Epithelial cell of esophagus (primary cell): Measurements from ENCODE around the gene PUM1.

Experiments
- DNase-seq: peaks from one replicate; pipeline ENCODE4 v3.0.0; 2010; ENCODE audit warnings: low read depth
- H3K4me3 ChIP-seq: 2 replicates; pipeline ENCODE4 v1.5.1; 2011; ENCODE audit warnings: mild to moderate bottlenecking, low read length, control low read depth
- TF ChIP-seq, protein P1 (sequence below): IDR thresholded peaks from 2 replicates; pipeline ENCODE4 v1.5.1; 2011; ENCODE audit warnings: low read depth, mild to moderate bottlenecking, low read length, control low read depth, inconsistent platforms; ENCODE audit not compliant: insufficient read depth; ENCODE audit errors: missing control alignments

Gene PUM1

DNA sequence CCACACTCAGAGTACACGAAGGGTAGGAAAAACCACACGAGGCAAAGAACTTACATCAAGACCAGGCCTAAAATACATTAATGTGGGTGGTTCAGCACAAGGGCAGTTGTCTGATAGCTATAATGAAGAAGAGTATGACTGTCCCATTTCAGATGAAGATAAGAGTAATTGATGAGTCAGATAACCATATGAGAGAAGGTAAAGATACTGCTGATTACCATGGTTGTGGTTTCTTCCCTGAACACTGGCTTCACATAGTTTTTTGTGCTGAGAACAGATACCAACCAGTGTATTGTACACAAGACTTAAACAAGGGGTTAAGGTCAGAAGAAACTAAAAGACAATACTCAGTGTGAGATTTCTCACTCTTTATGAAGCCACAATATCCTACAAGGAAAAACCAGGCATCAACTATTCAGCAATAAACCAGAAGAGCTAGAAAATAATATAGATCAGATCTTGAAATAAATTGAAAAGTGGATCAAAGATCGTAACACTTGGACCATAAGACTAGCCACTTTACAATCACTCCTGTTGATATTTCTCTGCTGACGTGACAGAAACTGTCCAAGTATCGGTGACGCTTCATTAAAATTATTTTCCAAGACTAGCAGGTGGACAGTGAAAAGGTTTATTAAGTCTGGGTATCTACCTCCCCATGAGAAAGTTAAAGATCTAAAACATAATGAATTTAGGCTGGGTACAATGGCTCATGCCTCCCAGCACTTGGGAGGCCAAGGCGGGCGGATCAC, 28.6 kb downstream of the PUM1 start:
- DNase-seq, result no peak
- no peak overlapping the region for H3K4me3 ChIP-seq
- TF ChIP-seq, protein P1, sequence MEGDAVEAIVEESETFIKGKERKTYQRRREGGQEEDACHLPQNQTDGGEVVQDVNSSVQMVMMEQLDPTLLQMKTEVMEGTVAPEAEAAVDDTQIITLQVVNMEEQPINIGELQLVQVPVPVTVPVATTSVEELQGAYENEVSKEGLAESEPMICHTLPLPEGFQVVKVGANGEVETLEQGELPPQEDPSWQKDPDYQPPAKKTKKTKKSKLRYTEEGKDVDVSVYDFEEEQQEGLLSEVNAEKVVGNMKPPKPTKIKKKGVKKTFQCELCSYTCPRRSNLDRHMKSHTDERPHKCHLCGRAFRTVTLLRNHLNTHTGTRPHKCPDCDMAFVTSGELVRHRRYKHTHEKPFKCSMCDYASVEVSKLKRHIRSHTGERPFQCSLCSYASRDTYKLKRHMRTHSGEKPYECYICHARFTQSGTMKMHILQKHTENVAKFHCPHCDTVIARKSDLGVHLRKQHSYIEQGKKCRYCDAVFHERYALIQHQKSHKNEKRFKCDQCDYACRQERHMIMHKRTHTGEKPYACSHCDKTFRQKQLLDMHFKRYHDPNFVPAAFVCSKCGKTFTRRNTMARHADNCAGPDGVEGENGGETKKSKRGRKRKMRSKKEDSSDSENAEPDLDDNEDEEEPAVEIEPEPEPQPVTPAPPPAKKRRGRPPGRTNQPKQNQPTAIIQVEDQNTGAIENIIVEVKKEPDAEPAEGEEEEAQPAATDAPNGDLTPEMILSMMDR, result no peak

DNA sequence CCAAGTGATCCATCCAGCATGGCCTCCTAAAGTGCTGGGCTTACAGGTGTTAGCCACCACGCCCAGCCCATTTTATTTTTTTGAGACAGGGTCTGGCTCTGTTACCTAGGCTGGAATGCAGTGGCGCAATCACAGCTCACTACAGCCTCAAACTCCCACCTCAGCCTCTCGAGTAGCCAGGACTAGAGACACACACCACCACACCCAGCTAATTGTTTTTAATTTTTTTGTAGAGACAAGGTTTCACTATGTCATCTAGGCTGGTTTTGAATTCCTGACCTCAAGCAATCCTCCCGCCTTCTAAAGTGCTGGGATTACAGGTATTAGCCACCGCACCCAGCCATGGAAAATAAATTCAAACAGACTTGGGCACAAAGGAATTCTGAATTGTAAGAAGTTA, 31.9 kb downstream of the PUM1 start:
- TF ChIP-seq, protein P1, result no peak
- no peak overlapping the region for H3K4me3 ChIP-seq
- DNase-seq, result peak; percentile 50

- DNase-seq, result no peak
- no peak overlapping the region for H3K4me3 ChIP-seq
- TF ChIP-seq, protein P1, result no peak
Measured at GRCh38 chr1:31032266-31032665, 33.3 kb downstream of the PUM1 start.

DNA sequence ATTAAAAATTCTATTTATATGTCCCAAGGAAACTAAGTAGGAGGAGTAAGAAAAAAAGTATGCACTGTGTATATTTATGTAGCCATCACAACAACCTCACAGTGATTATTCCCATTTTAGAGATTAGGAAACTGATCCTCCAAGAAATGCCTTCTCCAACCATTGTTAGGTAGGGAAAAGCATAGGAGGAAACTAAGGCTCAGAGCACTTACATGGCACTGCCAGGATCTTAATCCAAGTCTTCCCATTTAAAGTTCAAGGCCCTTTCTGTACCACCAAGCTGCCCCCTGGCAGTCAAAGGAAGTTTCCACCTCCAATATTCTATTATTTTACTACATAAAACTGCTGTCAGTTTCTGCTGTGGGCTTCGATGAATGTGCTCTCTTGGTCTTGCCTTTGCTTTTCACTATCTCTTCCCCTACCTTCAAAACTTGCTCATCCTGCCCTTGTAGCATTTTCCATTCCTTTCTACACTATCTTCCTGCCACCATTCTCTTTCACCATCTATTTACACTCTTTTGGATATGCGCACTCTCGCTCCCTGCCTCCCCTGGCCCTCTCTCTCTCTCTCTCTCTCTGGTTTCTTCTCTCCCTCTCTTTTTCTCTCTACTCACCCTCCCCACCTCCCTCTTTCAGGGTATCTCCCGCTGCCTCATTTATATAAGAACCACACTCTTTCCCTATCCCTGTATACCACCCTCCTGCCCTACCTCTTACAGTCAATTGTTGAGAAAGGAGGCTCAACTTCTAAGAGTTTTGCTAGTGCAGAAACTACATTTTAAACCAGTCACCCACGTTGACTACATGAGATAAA, 34.0 kb downstream of the PUM1 start:
- TF ChIP-seq, protein P1, result no peak
- H3K4me3 ChIP-seq, result no peak overlapping the region
- no peak for DNase-seq

GRCh38 chr1:31029026-31029425, 36.5 kb downstream of the PUM1 start:
- DNase-seq, result peak; percentile 24
- TF ChIP-seq, protein P1, result no peak
- H3K4me3 ChIP-seq, result no peak overlapping the region

DNA sequence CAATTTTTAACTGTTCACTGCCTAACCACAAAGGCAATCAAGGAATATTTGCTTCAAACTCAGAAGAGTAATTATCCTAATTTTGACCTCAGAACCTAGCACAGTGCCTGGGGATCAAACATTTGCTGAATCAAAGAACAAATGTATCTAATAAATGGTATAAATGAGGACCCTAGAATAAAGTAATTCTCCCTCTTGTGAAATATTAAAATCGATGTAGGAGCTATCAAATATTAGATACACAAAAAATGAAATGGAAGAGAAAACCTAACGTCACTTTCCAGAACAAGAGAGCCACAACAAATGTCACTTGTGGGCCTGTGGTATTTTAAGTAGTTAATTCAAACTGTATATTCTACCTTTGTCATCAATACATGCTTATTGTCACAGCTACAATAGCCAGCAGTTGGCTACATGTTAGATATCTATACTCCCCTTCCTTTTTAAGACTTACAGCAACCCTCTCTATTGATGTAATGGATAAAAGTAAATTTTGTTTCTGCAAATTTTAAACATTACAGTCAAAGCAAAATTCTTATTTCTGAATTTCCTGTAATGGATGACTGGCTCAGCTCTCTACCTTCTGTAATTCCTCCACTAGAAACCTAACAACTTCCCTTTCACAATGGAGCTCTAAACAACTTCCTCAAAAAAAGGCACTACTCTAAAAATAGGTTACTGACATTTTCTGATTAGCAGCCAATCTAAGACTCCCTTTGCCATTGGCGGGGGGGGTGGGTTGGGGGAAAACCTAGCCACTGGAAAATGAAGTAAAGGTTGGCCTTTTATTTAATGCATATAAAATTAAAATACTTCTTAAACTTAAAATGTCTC, 37.6 kb downstream of the PUM1 start:
- DNase-seq, result no peak
- H3K4me3 ChIP-seq, result no peak overlapping the region
- TF ChIP-seq, protein P1, result no peak
